Measurements from ENCODE around the gene GNAQ. TPM values are rescaled to one million over a fixed set of nuclear protein-coding genes. Genes with fewer than 3 reads are reported as not detected.

The GNAQ gene
- total RNA-seq, 1 donor from 2014 or later, result 46.9 TPM

DNA sequence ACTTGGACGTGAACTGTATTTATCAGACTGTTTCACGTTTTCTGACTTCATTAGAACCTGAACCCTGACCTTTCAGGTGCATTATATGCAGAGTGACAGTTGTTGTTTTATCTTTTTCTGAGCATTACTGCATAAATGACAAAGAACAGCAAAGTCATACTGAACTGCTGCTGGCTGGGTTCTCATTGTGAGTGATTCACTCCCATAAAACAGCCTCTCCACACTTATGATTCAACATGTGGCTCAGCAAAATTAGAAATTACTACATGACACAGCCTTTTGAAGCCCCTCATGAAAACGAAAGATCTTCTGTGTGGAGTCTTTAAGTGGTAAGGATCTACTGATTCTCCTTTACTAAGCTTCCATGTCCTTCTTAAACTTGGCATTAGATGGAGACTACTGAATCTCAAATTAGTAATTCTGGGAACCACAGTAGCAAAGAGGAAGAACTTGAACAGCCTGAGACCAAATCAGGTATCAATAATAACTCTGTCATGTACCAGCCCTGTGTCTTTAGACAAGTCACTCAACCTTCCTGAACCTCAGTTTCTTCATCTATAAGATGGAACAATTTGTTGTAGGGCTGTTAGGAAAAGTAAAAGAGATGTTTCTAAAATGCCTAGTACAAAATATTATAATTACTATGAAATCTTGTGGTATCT lies 211.2 kb downstream of the GNAQ start:
- H3K27ac Mint-ChIP-seq, result no peak overlapping the region
- H3K36me3 Mint-ChIP-seq, result peaks cover 2% of the 10 kb centered on the region
- H3K9me3 Mint-ChIP-seq, result no peaks in the 10 kb centered on the region
- no peak overlapping the region for H3K4me3 Mint-ChIP-seq
- TF ChIP-seq, protein P1, sequence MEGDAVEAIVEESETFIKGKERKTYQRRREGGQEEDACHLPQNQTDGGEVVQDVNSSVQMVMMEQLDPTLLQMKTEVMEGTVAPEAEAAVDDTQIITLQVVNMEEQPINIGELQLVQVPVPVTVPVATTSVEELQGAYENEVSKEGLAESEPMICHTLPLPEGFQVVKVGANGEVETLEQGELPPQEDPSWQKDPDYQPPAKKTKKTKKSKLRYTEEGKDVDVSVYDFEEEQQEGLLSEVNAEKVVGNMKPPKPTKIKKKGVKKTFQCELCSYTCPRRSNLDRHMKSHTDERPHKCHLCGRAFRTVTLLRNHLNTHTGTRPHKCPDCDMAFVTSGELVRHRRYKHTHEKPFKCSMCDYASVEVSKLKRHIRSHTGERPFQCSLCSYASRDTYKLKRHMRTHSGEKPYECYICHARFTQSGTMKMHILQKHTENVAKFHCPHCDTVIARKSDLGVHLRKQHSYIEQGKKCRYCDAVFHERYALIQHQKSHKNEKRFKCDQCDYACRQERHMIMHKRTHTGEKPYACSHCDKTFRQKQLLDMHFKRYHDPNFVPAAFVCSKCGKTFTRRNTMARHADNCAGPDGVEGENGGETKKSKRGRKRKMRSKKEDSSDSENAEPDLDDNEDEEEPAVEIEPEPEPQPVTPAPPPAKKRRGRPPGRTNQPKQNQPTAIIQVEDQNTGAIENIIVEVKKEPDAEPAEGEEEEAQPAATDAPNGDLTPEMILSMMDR (IDR thresholded peaks at IDR 0.05; ENCODE audit: unreplicated experiment), result no peak
- H3K4me1 Mint-ChIP-seq, result peaks cover 11% of the 10 kb centered on the region
- no peaks in the 10 kb centered on the region for H3K27me3 Mint-ChIP-seq (ENCODE audit: low read depth)
- DNase-seq (ENCODE audit: low spot score in 2 of 2, unreplicated experiment in 2 of 2), result no peak

DNA sequence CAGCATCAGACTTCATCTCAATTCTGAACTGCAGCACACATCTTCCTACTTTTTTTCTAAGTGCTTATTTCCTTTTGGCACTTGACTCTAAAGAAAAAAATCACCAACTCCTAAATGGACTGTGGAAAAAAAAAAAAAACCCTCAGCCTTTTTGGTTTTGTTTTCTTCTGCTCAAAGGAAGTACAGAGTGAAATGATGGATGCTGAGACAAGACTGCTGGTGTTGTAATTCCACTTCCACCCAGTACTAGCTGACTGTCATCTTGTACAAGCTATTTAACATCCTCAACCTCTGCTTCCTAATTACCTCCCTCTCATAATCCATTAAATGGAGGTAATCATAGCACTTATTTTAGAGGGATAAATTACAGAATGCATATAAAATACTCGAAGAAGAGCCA lies 212.0 kb downstream of the GNAQ start:
- Mint-ChIP-seq H3K27ac (no peak overlapping the region), H3K9me3 (no peaks in the 10 kb centered on the region), H3K4me1 (peaks cover 19% of the 10 kb centered on the region), H3K4me3 (no peak overlapping the region), H3K27me3 (ENCODE audit: low read depth) (no peaks in the 10 kb centered on the region), H3K36me3 (peaks cover 2% of the 10 kb centered on the region)
- no peak for DNase-seq (ENCODE audit: low spot score in 2 of 2, unreplicated experiment in 2 of 2)
- TF ChIP-seq, protein P1 (IDR thresholded peaks at IDR 0.05; ENCODE audit: unreplicated experiment), result no peak

DNA sequence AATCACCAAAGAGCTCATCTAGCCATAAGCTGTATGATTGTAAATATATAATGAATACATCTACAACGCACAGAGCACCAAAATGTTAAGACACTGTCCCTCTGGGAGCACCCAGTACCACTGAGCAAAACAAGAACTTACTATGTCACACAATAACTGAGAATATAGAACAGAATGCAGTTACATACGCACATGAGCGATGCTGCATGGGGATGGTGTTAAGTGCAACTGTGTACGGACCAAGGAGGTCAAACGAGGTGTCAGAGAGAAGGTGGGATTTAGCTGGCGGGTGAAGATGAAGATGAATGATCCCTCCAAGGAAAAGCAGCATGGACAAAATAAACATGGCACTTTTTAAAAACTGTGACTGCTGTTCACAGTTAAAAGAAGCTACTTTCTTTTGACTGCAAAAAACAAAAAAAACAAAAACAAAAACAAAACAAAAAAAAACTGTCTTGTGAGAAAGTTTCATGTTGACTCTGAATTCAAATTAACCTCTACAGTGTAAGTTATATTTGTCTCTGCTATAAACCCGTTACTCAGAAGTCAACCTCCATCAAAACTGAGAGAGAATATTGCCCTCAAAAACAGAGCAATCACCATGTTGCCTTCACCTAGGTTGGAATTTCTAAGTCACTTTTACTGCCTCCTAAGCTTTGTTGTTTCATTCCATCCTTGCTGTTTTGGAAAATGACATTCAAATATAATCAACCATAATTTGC lies 213.9 kb downstream of the GNAQ start:
- H3K9me3 Mint-ChIP-seq, result no peaks in the 10 kb centered on the region
- no peaks in the 10 kb centered on the region for H3K27me3 Mint-ChIP-seq (ENCODE audit: low read depth)
- H3K27ac Mint-ChIP-seq, result no peak overlapping the region
- H3K36me3 Mint-ChIP-seq, result no peaks in the 10 kb centered on the region
- DNase-seq (ENCODE audit: low spot score in 2 of 2, unreplicated experiment in 2 of 2), result no peak
- TF ChIP-seq, protein P1 (IDR thresholded peaks at IDR 0.05; ENCODE audit: unreplicated experiment), result no peak
- no peak overlapping the region for H3K4me3 Mint-ChIP-seq
- peaks cover 25% of the 10 kb centered on the region for H3K4me1 Mint-ChIP-seq

DNA sequence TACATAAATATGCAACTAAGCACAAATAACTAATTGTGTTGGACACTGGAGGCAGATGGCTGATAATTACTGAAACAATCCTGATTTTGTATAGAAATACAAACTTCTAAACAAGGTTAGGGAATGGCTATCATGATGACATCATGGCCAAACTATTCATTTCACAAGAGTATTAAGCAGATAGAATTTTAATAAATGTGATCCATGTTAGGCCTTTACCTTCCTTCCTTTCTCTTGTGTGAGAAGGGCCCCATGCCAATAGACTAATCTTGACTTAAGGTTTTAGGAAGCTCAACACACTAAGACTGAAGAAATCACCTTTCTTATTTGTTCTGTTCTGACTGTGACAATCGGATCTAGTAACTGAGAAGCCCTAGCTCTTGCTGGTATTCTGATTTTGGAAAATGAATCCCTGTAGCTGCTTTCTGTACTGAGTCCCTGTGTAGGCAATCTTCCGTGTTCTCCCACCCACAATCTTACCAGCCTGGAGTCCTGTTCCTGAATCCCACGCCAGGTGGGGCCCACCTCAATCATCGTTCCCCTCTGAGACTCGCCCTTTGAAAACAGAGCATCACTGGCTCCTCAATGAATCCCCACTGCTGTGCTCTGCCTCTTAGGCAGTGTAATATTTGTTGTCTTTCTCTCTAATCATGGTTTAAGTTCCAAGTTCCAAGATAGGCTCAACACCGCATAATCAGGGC lies 214.8 kb downstream of the GNAQ start:
- Mint-ChIP-seq H3K36me3 (peaks cover 1% of the 10 kb centered on the region), H3K4me1 (peaks cover 25% of the 10 kb centered on the region), H3K27ac (no peak overlapping the region), H3K4me3 (no peak overlapping the region), H3K9me3 (no peaks in the 10 kb centered on the region), H3K27me3 (ENCODE audit: low read depth) (no peaks in the 10 kb centered on the region)
- TF ChIP-seq, protein P1 (IDR thresholded peaks at IDR 0.05; ENCODE audit: unreplicated experiment), result no peak
- DNase-seq (ENCODE audit: low spot score in 2 of 2, unreplicated experiment in 2 of 2), result no peak

DNA sequence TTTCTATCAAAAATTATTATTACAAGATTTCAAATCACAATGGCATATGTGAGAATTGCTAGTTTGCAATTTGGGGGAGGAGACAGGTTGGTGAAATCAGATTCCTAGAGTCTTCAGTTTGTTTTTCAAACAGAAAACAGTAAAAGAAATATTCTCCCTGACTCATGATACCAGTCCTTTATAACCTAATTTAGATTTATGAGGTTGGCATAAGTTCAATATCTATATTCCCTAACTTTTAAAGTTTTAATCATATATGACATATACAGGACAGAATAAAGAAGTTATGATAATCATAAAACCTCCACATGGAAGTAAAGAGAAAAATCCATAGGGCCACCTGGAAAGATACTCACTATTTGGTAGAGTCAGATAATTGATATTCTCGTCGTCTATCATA lies 216.4 kb downstream of the GNAQ start:
- Mint-ChIP-seq H3K4me1 (peaks cover 25% of the 10 kb centered on the region), H3K27ac (peak overlapping the region; percentile 61), H3K27me3 (ENCODE audit: low read depth) (no peaks in the 10 kb centered on the region), H3K9me3 (no peaks in the 10 kb centered on the region), H3K4me3 (no peak overlapping the region), H3K36me3 (peaks cover 1% of the 10 kb centered on the region)
- DNase-seq (ENCODE audit: low spot score in 2 of 2, unreplicated experiment in 2 of 2), result no peak
- TF ChIP-seq, protein P1 (IDR thresholded peaks at IDR 0.05; ENCODE audit: unreplicated experiment), result no peak
